Activated CD4-positive, alpha-beta T cell treated with anti-CD3 and anti-CD28 coated beads, Interleukin-2, amount 10 ng/mL, durations not matched to agents 7 days and 5 days (primary cell): ENCODE results near the gene ZNRF1. TPM values are rescaled to one million over a fixed set of nuclear protein-coding genes. Genes with fewer than 3 reads are reported as not detected.
"Not testable (repeated sequence)": the region's sequence is repeated elsewhere in the genome, so short reads cannot be mapped to it uniquely, and the experiment has no call there.

Experiments used
- CTCF ChIA-PET: fragments of 350-600 bp; sonication (Branson Sonifier 250); formaldehyde crosslinking; loops from one replicate; lab custom pipeline; 2021; ENCODE audit warnings: antibody characterized with exemption; lab: Charles Lee
- POLR2A ChIA-PET: fragments of 350-600 bp; sonication (Branson Sonifier 250); formaldehyde crosslinking; loops from one replicate; lab custom pipeline; 2021; ENCODE audit warnings: antibody characterized with exemption; lab: Charles Lee
- DNase-seq: peaks from one replicate; pipeline ENCODE4 v3.0.0-alpha.2; 2020
- H3K27ac Mint-ChIP-seq: one replicate; pipeline ENCODE4 v1.8.0; 2021; ENCODE audit warnings: mild to moderate bottlenecking, moderate library complexity, mixed read lengths
- H3K27me3 Mint-ChIP-seq: one replicate; pipeline ENCODE4 v1.8.0; 2021; ENCODE audit warnings: mixed read lengths
- H3K36me3 Mint-ChIP-seq: one replicate; pipeline ENCODE4 v1.8.0; 2021; ENCODE audit warnings: low read depth, mixed read lengths
- H3K4me1 Mint-ChIP-seq: one replicate; pipeline ENCODE4 v1.8.0; 2021; ENCODE audit warnings: mixed read lengths
- H3K4me3 Mint-ChIP-seq: one replicate; pipeline ENCODE4 v1.8.0; 2021; ENCODE audit warnings: mild to moderate bottlenecking, moderate library complexity, mixed read lengths
- H3K9me3 Mint-ChIP-seq: one replicate; pipeline ENCODE4 v1.8.0; 2021; ENCODE audit warnings: mixed read lengths
- total RNA-seq, 2 experiments: library from RNA; stranded (reverse); gene quantifications; one replicate each; pipeline ENCODE4 v1.2.3, GENCODE V29; 2021

Gene ZNRF1
- total RNA-seq, 2 experiments from 2014 or later = 16.1 to 16.3 TPM

GRCh38 chr16:75022567-75022966 lies 23.7 kb downstream of the ZNRF1 start:
- Mint-ChIP-seq H3K9me3 (peaks cover 23% of the 10 kb centered on the region), H3K4me1 (peaks cover 19% of the 10 kb centered on the region), H3K27me3 (no peaks in the 10 kb centered on the region), H3K36me3 (peaks cover 22% of the 10 kb centered on the region), H3K4me3 (no peak overlapping the region), H3K27ac (no peak overlapping the region)
- POLR2A ChIA-PET = no interaction called here
- DNase-seq = no peak
- CTCF ChIA-PET = interaction anchor here (1.0 to 1.5 kb wide), 2 partner anchors 10 to 19 kb away, joined by 3 to 4 read pairs; no protein-coding TSS in a partner anchor

- Mint-ChIP-seq H3K27me3 (no peaks in the 10 kb centered on the region), H3K27ac (no peak overlapping the region), H3K9me3 (peaks cover 23% of the 10 kb centered on the region), H3K4me3 (no peak overlapping the region), H3K36me3 (peaks cover 21% of the 10 kb centered on the region), H3K4me1 (peaks cover 18% of the 10 kb centered on the region)
- ChIA-PET POLR2A (no interaction called here), CTCF (interaction anchor here (0.6 to 1.5 kb wide), 4 partner anchors 10 to 34 kb away, joined by 3 to 4 read pairs (median 4); no protein-coding TSS in a partner anchor)
- DNase-seq = no peak
Measured at GRCh38 chr16:75023009-75023408, 24.2 kb downstream of the ZNRF1 start.

- CTCF ChIA-PET = interaction anchor here (0.6 kb wide), 1 partner anchor 58 kb away, joined by 3 read pairs; no protein-coding TSS in a partner anchor
- H3K27ac Mint-ChIP-seq = peak overlapping the region; percentile 0
- peaks cover 23% of the 10 kb centered on the region for H3K9me3 Mint-ChIP-seq
- POLR2A ChIA-PET = no interaction called here
- H3K36me3 Mint-ChIP-seq = peaks cover 21% of the 10 kb centered on the region
- peaks cover 16% of the 10 kb centered on the region for H3K4me1 Mint-ChIP-seq
- H3K4me3 Mint-ChIP-seq = no peak overlapping the region
- H3K27me3 Mint-ChIP-seq = no peaks in the 10 kb centered on the region
- DNase-seq = no peak
Measured at GRCh38 chr16:75024182-75024581, 25.4 kb downstream of the ZNRF1 start.

- no peak overlapping the region for H3K4me3 Mint-ChIP-seq
- ChIA-PET CTCF (interaction anchor here (1.0 kb wide), 1 partner anchor 19 kb away, joined by 3 read pairs; no protein-coding TSS in a partner anchor), POLR2A (no interaction called here)
- H3K4me1 Mint-ChIP-seq = peaks cover 16% of the 10 kb centered on the region
- DNase-seq = no peak
- peaks cover 23% of the 10 kb centered on the region for H3K9me3 Mint-ChIP-seq
- H3K27ac Mint-ChIP-seq = peak overlapping the region; percentile 0
- peaks cover 21% of the 10 kb centered on the region for H3K36me3 Mint-ChIP-seq
- no peaks in the 10 kb centered on the region for H3K27me3 Mint-ChIP-seq
Measured at GRCh38 chr16:75024594-75024993, 25.8 kb downstream of the ZNRF1 start.

- Mint-ChIP-seq H3K27me3 (no peaks in the 10 kb centered on the region), H3K36me3 (peaks cover 19% of the 10 kb centered on the region), H3K27ac (no peak overlapping the region), H3K9me3 (peaks cover 17% of the 10 kb centered on the region), H3K4me1 (peaks cover 25% of the 10 kb centered on the region), H3K4me3 (no peak overlapping the region)
- ChIA-PET CTCF (interaction anchor here (0.7 to 1.5 kb wide), 3 partner anchors 15 to 23 kb away, joined by 3 read pairs; no protein-coding TSS in a partner anchor), POLR2A (no interaction called here)
- no peak for DNase-seq
Measured at GRCh38 chr16:75025761-75026160, 26.9 kb downstream of the ZNRF1 start.

GRCh38 chr16:75026239-75026891 lies 27.5 kb downstream of the ZNRF1 start:
- Mint-ChIP-seq H3K9me3 (peaks cover 11% of the 10 kb centered on the region), H3K36me3 (peaks cover 12% of the 10 kb centered on the region), H3K4me1 (peaks cover 24% of the 10 kb centered on the region)
- H3K4me3 Mint-ChIP-seq, DNase-seq, POLR2A ChIA-PET, H3K27ac Mint-ChIP-seq, H3K27me3 Mint-ChIP-seq: not testable (repeated sequence)
- CTCF ChIA-PET = interaction anchor here (0.7 to 1.5 kb wide), 3 partner anchors 15 to 24 kb away, joined by 3 read pairs; no protein-coding TSS in a partner anchor

GRCh38 chr16:75026892-75027391 lies 28.1 kb downstream of the ZNRF1 start:
- CTCF ChIA-PET = interaction anchor here (1.5 kb wide), 1 partner anchor 22 kb away, joined by 3 read pairs; no protein-coding TSS in a partner anchor
- Mint-ChIP-seq H3K4me1 (peaks cover 24% of the 10 kb centered on the region), H3K4me3 (no peak overlapping the region), H3K27ac (no peak overlapping the region), H3K27me3 (no peaks in the 10 kb centered on the region), H3K9me3 (peaks cover 5% of the 10 kb centered on the region), H3K36me3 (peaks cover 7% of the 10 kb centered on the region)
- POLR2A ChIA-PET = no interaction called here
- no peak for DNase-seq

GRCh38 chr16:75027520-75028300 lies 28.9 kb downstream of the ZNRF1 start:
- Mint-ChIP-seq H3K27me3 (no peaks in the 10 kb centered on the region), H3K4me1 (peaks cover 24% of the 10 kb centered on the region), H3K36me3 (peaks cover 5% of the 10 kb centered on the region), H3K27ac (no peak overlapping the region), H3K9me3 (peaks cover 3% of the 10 kb centered on the region), H3K4me3 (no peak overlapping the region)
- POLR2A ChIA-PET = no interaction called here
- DNase-seq = no peak
- CTCF ChIA-PET = no interaction called here

GRCh38 chr16:75028544-75029135 lies 29.8 kb downstream of the ZNRF1 start:
- POLR2A ChIA-PET = no interaction called here
- CTCF ChIA-PET = interaction anchor here (0.5 to 1.0 kb wide), 3 partner anchors 9 to 101 kb away, joined by 3 read pairs; no protein-coding TSS in a partner anchor
- Mint-ChIP-seq H3K36me3 (no peaks in the 10 kb centered on the region), H3K27ac (no peak overlapping the region), H3K4me1 (peaks cover 22% of the 10 kb centered on the region), H3K4me3 (no peak overlapping the region), H3K27me3 (no peaks in the 10 kb centered on the region), H3K9me3 (no peaks in the 10 kb centered on the region)
- DNase-seq = no peak

- H3K27ac Mint-ChIP-seq = no peak overlapping the region
- no peaks in the 10 kb centered on the region for H3K27me3 Mint-ChIP-seq
- no peak for DNase-seq
- H3K9me3 Mint-ChIP-seq = peaks cover 3% of the 10 kb centered on the region
- H3K4me1 Mint-ChIP-seq = peaks cover 15% of the 10 kb centered on the region
- H3K4me3 Mint-ChIP-seq = no peak overlapping the region
- POLR2A ChIA-PET = no interaction called here
- CTCF ChIA-PET = interaction anchor here (1.1 kb wide), 1 partner anchor 18 kb away, joined by 3 read pairs; no protein-coding TSS in a partner anchor
- H3K36me3 Mint-ChIP-seq = no peaks in the 10 kb centered on the region
Measured at GRCh38 chr16:75029854-75030253, 31.0 kb downstream of the ZNRF1 start.

GRCh38 chr16:75032655-75033054 lies 33.8 kb downstream of the ZNRF1 start:
- Mint-ChIP-seq H3K27me3 (no peaks in the 10 kb centered on the region), H3K36me3 (peaks cover 14% of the 10 kb centered on the region), H3K4me3 (no peak overlapping the region), H3K27ac (no peak overlapping the region), H3K4me1 (peaks cover 13% of the 10 kb centered on the region), H3K9me3 (peaks cover 9% of the 10 kb centered on the region)
- CTCF ChIA-PET = interaction anchor here (0.6 to 1.2 kb wide), 2 partner anchors 20 to 54 kb away, joined by 3 to 4 read pairs; no protein-coding TSS in a partner anchor
- POLR2A ChIA-PET = interaction anchor here (0.6 kb wide), 1 partner anchor 57 kb away, joined by 9 read pairs; no protein-coding TSS in a partner anchor
- no peak for DNase-seq

GRCh38 chr16:75035410-75035968 lies 36.7 kb downstream of the ZNRF1 start:
- H3K9me3 Mint-ChIP-seq = peaks cover 20% of the 10 kb centered on the region
- no peaks in the 10 kb centered on the region for H3K27me3 Mint-ChIP-seq
- peaks cover 26% of the 10 kb centered on the region for H3K36me3 Mint-ChIP-seq
- H3K4me3 Mint-ChIP-seq = no peak overlapping the region
- ChIA-PET POLR2A (interaction anchor here (0.7 kb wide), 1 partner anchor 577 kb away, joined by 3 read pairs; no protein-coding TSS in a partner anchor), CTCF (interaction anchor here (0.8 to 1.1 kb wide), 2 partner anchors 39 to 76 kb away, joined by 3 read pairs; no protein-coding TSS in a partner anchor)
- H3K4me1 Mint-ChIP-seq = peaks cover 14% of the 10 kb centered on the region
- DNase-seq = no peak
- no peak overlapping the region for H3K27ac Mint-ChIP-seq
